Stimulated activated CD4-positive, alpha-beta T cell treated with anti-CD3 and anti-CD28 coated beads, Interleukin-4, amount 100 ng/mL, for 4 hours (primary cell): ENCODE data around the gene CCDC107.

Source experiments
- DNase-seq, 2 experiments: peaks; one replicate each; pipeline ENCODE4 v3.0.0-alpha.2; 2020

The CCDC107 gene

GRCh38 chr9:35708146-35708545, 50.1 kb downstream of the CCDC107 start:
- no peak for DNase-seq

DNA sequence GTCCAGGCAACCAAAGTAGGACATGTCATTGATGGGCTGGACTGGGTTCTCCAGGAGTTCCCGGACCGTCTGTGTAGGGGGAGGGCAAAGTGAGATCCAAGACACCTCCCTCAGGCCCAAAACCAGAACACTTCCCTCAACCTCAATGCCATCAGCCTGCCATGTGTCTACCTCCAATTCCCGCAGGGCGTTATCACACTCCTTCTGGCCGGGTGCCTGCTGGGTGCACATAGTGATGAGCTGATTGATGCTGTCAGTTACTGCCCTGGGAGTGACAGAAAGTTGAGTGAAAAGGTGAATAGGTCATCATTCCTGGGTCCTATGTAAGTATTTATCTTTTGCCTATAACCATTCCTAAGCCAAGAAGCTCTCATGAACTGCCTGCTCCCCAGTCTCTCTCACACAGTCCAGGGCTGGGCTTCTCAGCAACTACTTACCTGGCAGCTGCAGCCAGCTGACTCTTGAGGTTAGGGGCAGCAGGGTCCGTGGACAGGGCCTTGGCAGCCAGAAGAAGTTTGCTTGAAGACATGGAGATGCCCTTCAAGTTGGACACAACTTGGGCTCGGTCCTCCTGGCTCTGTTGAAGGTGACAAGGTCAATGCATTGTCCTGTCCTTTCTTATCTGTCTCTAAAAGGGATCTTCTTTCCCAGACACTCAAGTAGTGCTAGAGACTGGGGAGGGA, 52.9 kb downstream of the CCDC107 start:
- DNase-seq = no peak
